Activated naive CD4-positive, alpha-beta T cell treated with anti-CD3 and anti-CD28 coated beads for 36 hours (primary cell): ENCODE data around the gene TNFRSF12A. TPM values are rescaled to one million over a fixed set of nuclear protein-coding genes. Genes with fewer than 3 reads are reported as not detected.

Experiments used
- CTCF ChIA-PET: fragments of 350-600 bp; sonication (Branson Sonifier 250); formaldehyde crosslinking; loops from one replicate; lab custom pipeline; 2021; ENCODE audit warnings: antibody characterized with exemption; lab: Charles Lee
- DNase-seq: peaks from one replicate; pipeline ENCODE4 v3.0.0-alpha.2; 2020
- H3K27ac Mint-ChIP-seq: one replicate; pipeline ENCODE4 v1.8.0; 2021; ENCODE audit warnings: mild to moderate bottlenecking, mixed read lengths
- H3K27me3 Mint-ChIP-seq: one replicate; pipeline ENCODE4 v1.8.0; 2021; ENCODE audit warnings: low read depth, mixed read lengths
- H3K36me3 Mint-ChIP-seq: one replicate; pipeline ENCODE4 v1.8.0; 2021; ENCODE audit warnings: low read depth, mixed read lengths
- H3K4me1 Mint-ChIP-seq: one replicate; pipeline ENCODE4 v1.8.0; 2021; ENCODE audit warnings: low read depth, mixed read lengths
- H3K4me3 Mint-ChIP-seq: one replicate; pipeline ENCODE4 v1.8.0; 2021; ENCODE audit warnings: mild to moderate bottlenecking, moderate library complexity, mixed read lengths
- H3K9me3 Mint-ChIP-seq: one replicate; pipeline ENCODE4 v1.8.0; 2021; ENCODE audit warnings: mixed read lengths
- intact Hi-C: fragments of 100-400 bp; cut with micrococcal nuclease; formaldehyde crosslinking; loops from one replicate; pipeline ENCODE4 v1.15.1; 2023
- total RNA-seq, 2 experiments: library from RNA; stranded (reverse); gene quantifications; one replicate each; pipeline ENCODE4 v1.2.3, GENCODE V29; 2021

TNFRSF12A gene, protein sequence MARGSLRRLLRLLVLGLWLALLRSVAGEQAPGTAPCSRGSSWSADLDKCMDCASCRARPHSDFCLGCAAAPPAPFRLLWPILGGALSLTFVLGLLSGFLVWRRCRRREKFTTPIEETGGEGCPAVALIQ
- total RNA-seq: under 1 TPM; 0.88 to 0.96 TPM

DNA sequence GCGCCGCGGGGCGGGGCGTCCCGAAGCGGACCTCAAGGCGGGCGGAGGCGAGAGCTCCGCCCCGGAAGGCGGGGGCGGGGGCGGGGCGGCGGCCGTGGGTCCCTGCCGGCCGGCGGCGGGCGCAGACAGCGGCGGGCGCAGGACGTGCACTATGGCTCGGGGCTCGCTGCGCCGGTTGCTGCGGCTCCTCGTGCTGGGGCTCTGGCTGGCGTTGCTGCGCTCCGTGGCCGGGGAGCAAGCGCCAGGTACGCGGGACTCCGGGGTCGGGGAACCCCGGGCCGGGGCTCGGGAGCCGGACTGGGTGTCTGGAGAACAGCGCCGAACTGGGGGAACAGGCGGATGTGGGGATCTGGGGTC, at the start of gene TNFRSF12A:
TSS of gene TNFRSF12A (plus strand) at position 122 of the 357 bp plus-strand sequence. CDS start at position 152, 30 bp downstream.
- Mint-ChIP-seq H3K9me3 (no peaks in the 10 kb centered on the region), H3K27ac (peak within 1 kb of the TSS; percentile 98), H3K4me3 (peak within 1 kb of the TSS; percentile 95), H3K4me1 (peaks cover 47% of the 10 kb centered on the region), H3K27me3 (peaks cover 5% of the 10 kb centered on the region), H3K36me3 (peaks cover 2% of the 10 kb centered on the region)
- CTCF ChIA-PET: interaction anchor here (1.4 to 17.7 kb wide), 4 partner anchors 8 to 46 kb away, joined by 4 to 310 read pairs (median 40); partner anchors contain the start of gene CLDN9
- peak; percentile 62 for DNase-seq
- intact Hi-C loops: loop anchor here (2.0 to 5.0 kb wide), 7 partner anchors 15 to 973 kb away; partner anchors contain the start of genes CLUAP1, NTHL1, SRRM2 and TSC2

DNA sequence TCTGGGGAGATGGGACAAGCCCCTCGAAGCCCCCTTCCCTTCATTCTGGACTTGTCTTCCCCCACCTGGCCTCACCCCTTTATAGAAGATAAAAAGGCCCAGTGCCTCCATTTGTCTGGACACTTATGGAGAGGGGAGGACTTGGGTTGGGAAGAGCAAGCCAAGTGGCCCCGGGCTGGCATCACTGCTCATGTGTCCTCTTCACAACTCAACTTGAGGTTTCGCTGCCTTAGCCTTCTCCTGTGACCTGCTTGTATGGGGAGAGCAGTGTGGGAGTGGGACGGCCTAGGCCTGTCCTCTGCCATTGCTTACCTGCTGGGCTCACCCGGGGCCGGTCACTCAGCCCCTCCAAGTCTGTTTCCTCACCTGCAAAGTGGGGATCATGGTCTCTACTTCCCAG, 49.6 kb upstream of the TNFRSF12A start:
- H3K4me1 Mint-ChIP-seq: peaks cover 23% of the 10 kb centered on the region
- peak overlapping the region; percentile 74 for H3K4me3 Mint-ChIP-seq
- peaks cover 23% of the 10 kb centered on the region for H3K27me3 Mint-ChIP-seq
- no peaks in the 10 kb centered on the region for H3K9me3 Mint-ChIP-seq
- intact Hi-C loops: loop anchor here (1.0 to 2.0 kb wide), 2 partner anchors 10 to 50 kb away; partner anchors contain the start of genes PKMYT1 and TNFRSF12A
- CTCF ChIA-PET: interaction anchor here (1.0 to 1.3 kb wide), 3 partner anchors 8 to 14 kb away, joined by 3 to 5 read pairs (median 4); no protein-coding TSS in a partner anchor
- peaks cover 22% of the 10 kb centered on the region for H3K36me3 Mint-ChIP-seq
- no peak overlapping the region for H3K27ac Mint-ChIP-seq
- no peak for DNase-seq

DNA sequence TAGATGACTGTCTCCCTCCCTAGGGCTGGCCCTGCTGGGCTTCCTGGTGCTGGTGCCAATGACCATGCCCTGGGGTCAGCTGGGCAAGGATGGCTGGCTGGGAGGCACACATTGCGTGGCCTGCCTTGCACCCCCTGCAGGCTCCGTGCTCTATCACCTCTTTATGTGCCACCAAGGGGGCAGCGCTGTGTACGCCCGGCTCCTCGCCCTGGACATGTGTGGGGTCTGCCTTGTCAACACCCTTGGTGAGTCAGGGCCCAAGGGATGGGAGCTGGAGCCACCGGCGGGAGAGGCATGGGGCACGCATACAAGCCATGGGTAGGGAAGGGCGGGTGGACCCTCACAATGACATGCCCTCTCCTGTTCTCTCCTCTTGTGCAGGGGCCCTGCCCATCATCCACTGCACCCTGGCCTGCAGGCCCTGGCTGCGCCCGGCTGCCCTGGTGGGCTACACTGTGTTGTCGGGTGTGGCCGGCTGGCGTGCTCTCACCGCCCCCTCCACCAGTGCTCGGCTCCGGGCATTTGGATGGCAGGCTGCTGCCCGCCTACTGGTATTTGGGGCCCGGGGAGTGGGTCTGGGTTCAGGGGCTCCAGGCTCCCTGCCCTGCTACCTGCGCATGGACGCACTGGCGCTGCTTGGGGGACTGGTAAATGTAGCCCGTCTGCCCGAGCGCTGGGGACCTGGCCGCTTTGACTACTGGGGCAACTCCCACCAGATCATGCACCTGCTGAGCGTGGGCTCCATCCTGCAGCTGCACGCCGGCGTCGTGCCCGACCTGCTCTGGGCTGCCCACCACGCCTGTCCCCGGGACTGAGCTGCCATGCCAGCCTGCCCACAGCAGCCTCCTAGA, 48.8 kb upstream of the TNFRSF12A start:
- intact Hi-C loops: loop anchor here (2.0 kb wide), 1 partner anchor 49 kb away; the partner anchor contains the start of gene TNFRSF12A
- Mint-ChIP-seq H3K27ac (no peak overlapping the region), H3K36me3 (peaks cover 29% of the 10 kb centered on the region), H3K4me1 (peaks cover 23% of the 10 kb centered on the region), H3K9me3 (no peaks in the 10 kb centered on the region), H3K27me3 (peaks cover 17% of the 10 kb centered on the region), H3K4me3 (peak overlapping the region; percentile 74)
- DNase-seq: no peak
- CTCF ChIA-PET: interaction anchor here (1.7 to 1.8 kb wide), 2 partner anchors 10 to 57 kb away, joined by 8 to 9 read pairs; no protein-coding TSS in a partner anchor

DNA sequence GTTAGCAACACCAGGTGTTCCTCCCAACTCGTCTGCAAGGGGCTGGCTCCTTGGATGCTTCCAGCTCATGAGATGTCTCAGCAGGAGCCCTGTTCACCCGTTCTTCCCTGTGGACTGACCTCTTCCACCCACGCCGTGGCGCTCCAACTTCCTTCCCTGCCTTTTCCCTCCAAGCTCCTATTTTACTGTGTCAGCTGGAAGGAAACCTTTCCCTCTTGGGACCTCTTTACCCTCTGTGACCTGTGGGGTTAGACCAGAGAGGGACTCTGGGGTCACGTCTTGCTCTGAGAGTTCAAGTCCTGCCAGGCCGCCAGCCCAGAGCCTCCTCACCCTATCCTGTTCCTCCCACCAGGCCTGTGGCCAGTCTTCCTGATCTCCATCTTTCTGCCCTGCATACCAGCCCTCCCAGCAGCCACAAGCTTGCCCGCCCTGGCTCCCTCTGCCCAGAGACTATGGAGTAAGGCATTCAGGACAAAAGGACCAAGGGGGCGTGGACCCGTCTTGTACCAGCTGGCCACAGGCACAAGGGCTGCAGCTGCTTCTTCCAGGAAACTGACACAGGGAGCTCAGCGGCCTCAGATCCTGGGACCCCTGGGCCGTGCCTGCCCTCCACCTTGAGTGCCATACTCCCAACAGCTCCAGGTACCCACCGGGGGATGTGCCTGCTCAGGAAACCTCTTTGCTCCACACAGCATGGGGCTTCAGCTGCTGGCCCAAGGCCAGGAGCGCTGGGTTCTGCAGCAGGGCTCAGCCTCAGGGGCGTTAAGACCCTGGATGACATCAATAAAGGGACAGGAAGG, 48.0 kb upstream of the TNFRSF12A start:
- Mint-ChIP-seq H3K4me1 (peaks cover 23% of the 10 kb centered on the region), H3K9me3 (no peaks in the 10 kb centered on the region), H3K27ac (peak overlapping the region; percentile 43), H3K27me3 (peaks cover 15% of the 10 kb centered on the region), H3K4me3 (peak overlapping the region; percentile 44), H3K36me3 (peaks cover 33% of the 10 kb centered on the region)
- CTCF ChIA-PET: interaction anchor here (1.0 to 1.8 kb wide), 3 partner anchors 9 to 56 kb away, joined by 3 to 9 read pairs (median 8); no protein-coding TSS in a partner anchor
- DNase-seq: no peak
- intact Hi-C loops: loop anchor here (2.0 kb wide), 1 partner anchor 49 kb away; the partner anchor contains the start of gene TNFRSF12A

DNA sequence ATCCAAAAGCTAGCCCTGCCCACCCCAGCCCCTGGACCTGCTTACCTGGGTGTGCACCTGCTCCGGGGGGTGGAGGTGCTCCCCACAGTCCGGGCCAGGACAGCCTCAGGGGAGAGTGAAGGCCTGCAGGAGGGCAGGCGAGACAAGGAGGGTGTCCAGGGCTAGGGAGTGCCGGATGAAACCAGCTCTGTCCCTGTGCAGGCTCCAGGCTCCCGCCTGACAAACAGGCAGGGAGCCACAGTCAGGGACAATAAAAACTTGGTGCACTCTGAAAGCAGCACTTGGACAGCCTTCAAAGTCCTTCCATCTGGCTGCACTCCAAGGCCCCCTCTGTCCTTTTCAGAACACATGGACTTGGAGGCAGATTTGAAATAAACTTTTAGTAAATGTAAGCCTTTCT, 47.1 kb upstream of the TNFRSF12A start:
- no peak for DNase-seq
- intact Hi-C loops: no loop called here
- Mint-ChIP-seq H3K9me3 (no peaks in the 10 kb centered on the region), H3K4me1 (peaks cover 22% of the 10 kb centered on the region), H3K36me3 (peaks cover 42% of the 10 kb centered on the region), H3K4me3 (no peak overlapping the region), H3K27me3 (peaks cover 9% of the 10 kb centered on the region), H3K27ac (no peak overlapping the region)
- CTCF ChIA-PET: interaction anchor here (1.0 to 1.8 kb wide), 2 partner anchors 12 to 55 kb away, joined by 3 to 8 read pairs; no protein-coding TSS in a partner anchor

DNA sequence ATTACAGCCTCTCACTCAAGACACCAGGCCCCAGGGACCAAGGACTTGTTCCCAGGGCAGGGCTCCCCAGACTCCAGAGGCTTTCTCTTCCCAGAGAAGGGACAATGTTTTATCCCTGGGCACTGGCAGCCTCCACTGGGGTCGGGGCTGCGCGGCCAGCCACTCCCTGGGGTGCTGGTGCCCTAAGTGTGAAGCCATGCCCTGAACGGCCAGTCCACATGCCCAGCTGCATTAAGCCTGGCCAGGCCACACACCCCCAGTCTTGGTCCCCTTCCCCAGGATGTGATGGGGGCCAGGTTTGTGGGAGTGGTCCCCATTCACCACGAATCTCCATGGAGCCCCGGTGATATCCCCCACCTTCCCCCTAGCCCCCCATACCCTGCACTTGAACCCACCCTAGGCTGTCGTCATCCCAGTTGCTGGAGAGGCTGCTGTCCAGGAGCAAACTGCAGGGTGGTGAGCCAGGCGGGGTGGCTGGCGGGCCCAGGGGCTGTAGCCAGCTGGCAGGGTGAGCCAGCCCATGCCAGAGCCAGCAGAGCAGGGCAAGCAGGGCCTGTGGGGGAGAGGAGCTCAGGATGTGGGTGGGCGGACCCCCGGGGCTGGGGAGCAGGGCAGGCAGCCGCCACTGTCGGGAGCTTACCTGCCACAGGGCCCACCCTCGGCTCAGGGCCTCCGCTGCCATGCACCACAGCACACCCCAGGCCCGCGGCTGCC, 46.4 kb upstream of the TNFRSF12A start:
- peaks cover 3% of the 10 kb centered on the region for H3K27me3 Mint-ChIP-seq
- no peak overlapping the region for H3K27ac Mint-ChIP-seq
- CTCF ChIA-PET: interaction anchor here (1.0 kb wide), 1 partner anchor 47 kb away, joined by 4 read pairs; the partner anchor contains the start of gene TNFRSF12A
- intact Hi-C loops: no loop called here
- H3K4me1 Mint-ChIP-seq: peaks cover 17% of the 10 kb centered on the region
- no peaks in the 10 kb centered on the region for H3K9me3 Mint-ChIP-seq
- no peak for DNase-seq
- H3K36me3 Mint-ChIP-seq: peaks cover 45% of the 10 kb centered on the region
- H3K4me3 Mint-ChIP-seq: no peak overlapping the region

DNA sequence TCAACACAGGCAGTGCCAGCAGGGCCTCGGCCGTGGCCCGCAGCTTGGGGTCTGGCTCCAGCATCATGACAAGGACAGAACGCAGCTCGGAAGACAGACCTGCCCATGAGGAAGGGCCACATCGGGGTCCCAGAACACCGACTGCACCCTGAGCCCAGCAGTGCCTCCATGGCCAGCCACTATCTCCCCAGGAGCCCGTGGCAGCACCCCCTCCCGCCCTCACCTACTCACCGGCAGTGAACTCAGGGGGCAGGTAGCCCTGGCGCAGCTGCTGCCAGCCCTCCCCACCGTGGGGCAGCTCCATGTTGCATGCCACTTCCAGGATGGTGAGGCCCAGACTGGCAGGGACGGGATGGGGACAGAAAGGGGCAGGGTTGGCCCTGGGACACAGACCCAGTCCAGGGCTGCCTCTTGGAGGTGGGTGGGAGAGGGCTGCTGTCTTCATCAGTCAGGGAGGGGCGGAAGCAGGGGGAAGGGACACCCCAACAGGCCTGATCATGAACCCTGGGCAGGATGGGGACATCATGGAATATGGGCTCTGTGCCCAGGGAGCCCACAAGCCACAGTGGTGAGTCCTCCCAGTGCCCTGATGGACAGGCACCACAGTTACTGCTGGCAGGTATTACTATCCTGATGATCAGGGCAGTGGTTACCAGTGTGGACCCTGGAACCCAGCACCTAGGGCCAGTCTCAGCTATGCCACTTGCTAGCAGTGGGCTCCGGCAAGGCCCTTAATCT, 45.7 kb upstream of the TNFRSF12A start:
- intact Hi-C loops: no loop called here
- Mint-ChIP-seq H3K27ac (no peak overlapping the region), H3K4me3 (no peak overlapping the region), H3K9me3 (no peaks in the 10 kb centered on the region), H3K4me1 (peaks cover 17% of the 10 kb centered on the region), H3K36me3 (peaks cover 48% of the 10 kb centered on the region), H3K27me3 (peaks cover 3% of the 10 kb centered on the region)
- CTCF ChIA-PET: interaction anchor here (0.8 to 1.0 kb wide), 2 partner anchors 10 to 46 kb away, joined by 3 to 4 read pairs; partner anchors contain the start of gene TNFRSF12A
- no peak for DNase-seq

DNA sequence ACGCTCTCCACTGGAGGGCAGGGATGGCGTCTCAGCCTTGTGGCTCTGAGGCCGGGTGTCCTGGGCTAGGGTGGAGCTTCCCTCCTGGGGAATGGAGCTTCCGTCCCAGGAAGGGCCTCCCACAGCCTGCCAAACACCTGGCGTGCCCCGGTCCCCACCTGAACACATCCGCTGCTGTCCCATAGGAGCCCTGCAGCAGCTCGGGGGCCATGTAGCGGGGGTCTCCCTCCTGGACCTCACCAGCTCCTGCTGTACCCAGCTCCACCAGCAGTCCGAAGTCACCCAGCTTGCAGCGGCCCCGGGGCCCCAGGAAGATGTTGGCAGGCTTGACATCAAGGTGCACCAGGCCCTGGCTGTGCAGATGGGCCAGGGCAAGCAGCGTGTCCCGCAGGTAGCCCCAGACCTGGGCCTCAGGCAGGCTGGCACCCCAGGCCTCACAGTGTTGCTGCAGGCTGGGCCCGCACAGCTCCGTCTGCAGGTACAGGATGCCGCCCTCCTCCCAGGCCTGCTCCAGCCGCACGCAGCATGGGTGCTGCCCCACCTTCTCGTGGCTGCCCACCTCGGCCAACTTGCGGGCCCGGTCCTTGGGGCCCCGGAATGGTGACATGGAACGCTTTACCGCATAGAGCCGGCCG, 44.9 kb upstream of the TNFRSF12A start:
- Mint-ChIP-seq H3K27me3 (peaks cover 3% of the 10 kb centered on the region), H3K9me3 (no peaks in the 10 kb centered on the region), H3K27ac (no peak overlapping the region)

DNA sequence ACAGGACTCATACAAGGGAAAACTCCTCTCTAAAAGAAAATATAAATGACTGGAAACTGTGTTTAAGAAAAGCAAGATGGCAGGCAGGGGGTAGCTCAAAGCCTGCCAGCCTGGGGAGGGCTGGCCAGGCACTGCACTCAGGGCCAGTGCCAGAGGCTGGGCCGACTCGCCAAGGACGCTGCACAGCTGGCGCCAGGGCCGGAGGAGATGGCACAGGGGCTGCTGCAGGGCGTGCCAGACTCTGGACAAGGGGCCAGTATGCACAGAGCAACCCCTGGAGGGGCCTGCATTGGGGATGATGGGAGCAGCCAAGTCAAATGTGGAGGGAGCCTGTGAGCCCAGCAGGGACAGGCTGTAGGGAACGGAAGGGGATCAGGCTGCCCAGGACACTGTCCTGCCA, 44.0 kb upstream of the TNFRSF12A start:
- H3K4me3 Mint-ChIP-seq: no peak overlapping the region

More for the DNA sequence above, 44.9 kb upstream of the TNFRSF12A start:
- intact Hi-C loops: no loop called here
- no peak for DNase-seq
- Mint-ChIP-seq H3K4me1 (peaks cover 17% of the 10 kb centered on the region), H3K36me3 (peaks cover 52% of the 10 kb centered on the region), H3K4me3 (no peak overlapping the region)
- CTCF ChIA-PET: interaction anchor here (0.8 kb wide), 1 partner anchor 9 kb away, joined by 3 read pairs; no protein-coding TSS in a partner anchor

DNA sequence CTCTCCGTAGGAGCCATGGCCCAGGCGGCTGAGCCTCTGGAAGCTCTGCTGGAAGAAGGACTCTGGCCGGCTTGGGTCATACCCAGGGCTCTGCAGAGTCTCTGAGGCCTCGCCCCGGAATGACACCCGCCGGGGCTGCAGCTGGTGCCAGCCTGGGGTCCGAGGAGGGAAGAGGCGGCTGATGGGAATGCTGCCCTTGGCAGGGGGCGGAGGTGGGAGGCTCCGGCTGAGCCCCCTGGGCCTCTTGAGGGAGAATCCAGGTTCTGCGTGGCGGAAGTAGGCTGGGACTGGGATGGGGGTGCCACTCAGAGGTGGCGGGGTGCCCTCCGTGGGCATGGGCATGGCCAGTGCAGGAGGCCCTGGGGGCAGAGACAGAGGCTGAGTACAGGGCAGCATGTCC, 43.5 kb upstream of the TNFRSF12A start:
- Mint-ChIP-seq H3K36me3 (peaks cover 45% of the 10 kb centered on the region), H3K9me3 (no peaks in the 10 kb centered on the region), H3K4me3 (no peak overlapping the region), H3K4me1 (peaks cover 11% of the 10 kb centered on the region), H3K27ac (no peak overlapping the region), H3K27me3 (no peaks in the 10 kb centered on the region)
- intact Hi-C loops: no loop called here
- no peak for DNase-seq
- CTCF ChIA-PET: interaction anchor here (1.0 kb wide), 1 partner anchor 15 kb away, joined by 4 read pairs; no protein-coding TSS in a partner anchor

More for the DNA sequence above, 44.0 kb upstream of the TNFRSF12A start:
- Mint-ChIP-seq H3K9me3 (no peaks in the 10 kb centered on the region), H3K27ac (no peak overlapping the region), H3K4me1 (peaks cover 11% of the 10 kb centered on the region), H3K27me3 (peaks cover under 1% of the 10 kb centered on the region), H3K36me3 (peaks cover 45% of the 10 kb centered on the region)
- DNase-seq: no peak
- intact Hi-C loops: no loop called here
- CTCF ChIA-PET: no interaction called here
